Measurements from ENCODE around the gene RPL41.
A peak's percentile ranks its signal among the peaks of the same experiment; 100 is the strongest.
"Not testable (repeated sequence)": the region's sequence is repeated elsewhere in the genome, so short reads cannot be mapped to it uniquely, and the experiment has no call there.

The RPL41 gene

DNA sequence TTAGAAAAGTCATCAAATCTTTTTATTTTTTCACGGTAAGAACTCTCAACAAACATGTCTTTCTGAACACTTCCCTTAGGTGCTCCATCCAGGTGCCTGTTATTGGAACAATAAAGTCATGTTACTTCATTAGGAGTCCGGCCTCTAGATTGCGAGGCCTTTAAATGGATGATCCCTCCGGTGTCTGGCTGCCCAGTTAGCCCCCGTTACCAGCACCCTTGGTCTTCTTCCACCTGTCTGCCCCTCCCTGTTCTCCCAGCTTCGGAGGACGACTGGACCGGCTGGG lies 12.7 kb upstream of the RPL41 start:
- DNase-seq, result no peak

- peak; percentile 99 for DNase-seq
Measured at GRCh38 chr12:56104109-56104814, 12.2 kb upstream of the RPL41 start, which contains the start of gene PA2G4. Gene PA2G4, plus strand, starts transcription at chr12:56104559. Its CDS starts 179 bp downstream, at chr12:56104738.

GRCh38 chr12:56104815-56105608 lies 11.4 kb upstream of the RPL41 start:
- DNase-seq, result no peak

- DNase-seq, result no peak
Measured at GRCh38 chr12:56105609-56105902, 10.9 kb upstream of the RPL41 start.

- no peak for DNase-seq
Measured at GRCh38 chr12:56107242-56107641, 9.2 kb upstream of the RPL41 start.

DNA sequence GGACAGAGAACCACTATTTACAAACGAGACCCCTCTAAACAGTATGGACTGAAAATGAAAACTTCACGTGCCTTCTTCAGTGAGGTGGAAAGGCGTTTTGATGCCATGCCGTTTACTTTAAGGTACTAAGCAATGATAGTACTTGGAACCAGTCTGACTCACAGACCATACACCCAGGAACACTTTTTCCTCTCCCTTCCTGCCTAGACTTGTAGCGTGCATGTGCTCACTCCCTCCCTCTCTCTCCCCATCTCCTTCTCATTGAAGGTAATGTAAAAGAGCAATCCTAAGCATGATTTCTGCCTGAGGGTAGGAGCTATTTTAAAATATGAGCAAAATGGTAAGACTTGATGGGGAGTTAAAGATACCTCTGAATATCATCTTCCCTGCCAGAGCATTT lies 5.9 kb upstream of the RPL41 start:
- DNase-seq, result no peak

GRCh38 chr12:56114084-56114483 lies 2.3 kb upstream of the RPL41 start:
- no peak for DNase-seq

DNA sequence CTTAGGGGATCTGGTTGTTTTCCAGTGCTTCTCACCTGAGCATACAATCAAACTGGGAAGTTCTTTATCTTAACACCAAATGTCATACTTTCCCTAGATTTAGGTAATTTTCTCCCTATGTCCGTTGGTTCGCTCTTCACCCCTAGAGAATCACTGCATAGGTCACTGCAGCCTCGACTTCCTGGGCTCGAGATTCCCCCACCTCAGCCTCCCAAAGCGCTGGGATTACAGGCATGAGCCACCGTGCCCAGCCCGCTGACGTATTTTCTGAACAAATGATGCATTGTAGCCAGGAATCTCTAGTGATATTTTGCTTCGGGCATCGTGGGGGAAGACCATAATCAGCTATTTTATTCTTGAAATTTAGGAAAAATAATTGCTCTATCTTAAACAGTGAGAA lies 1.1 kb upstream of the RPL41 start:
- peak; percentile 46 for DNase-seq

GRCh38 chr12:56117082-56117706 lies 761 bp downstream of the RPL41 start:
- DNase-seq, result not testable (repeated sequence)

DNA sequence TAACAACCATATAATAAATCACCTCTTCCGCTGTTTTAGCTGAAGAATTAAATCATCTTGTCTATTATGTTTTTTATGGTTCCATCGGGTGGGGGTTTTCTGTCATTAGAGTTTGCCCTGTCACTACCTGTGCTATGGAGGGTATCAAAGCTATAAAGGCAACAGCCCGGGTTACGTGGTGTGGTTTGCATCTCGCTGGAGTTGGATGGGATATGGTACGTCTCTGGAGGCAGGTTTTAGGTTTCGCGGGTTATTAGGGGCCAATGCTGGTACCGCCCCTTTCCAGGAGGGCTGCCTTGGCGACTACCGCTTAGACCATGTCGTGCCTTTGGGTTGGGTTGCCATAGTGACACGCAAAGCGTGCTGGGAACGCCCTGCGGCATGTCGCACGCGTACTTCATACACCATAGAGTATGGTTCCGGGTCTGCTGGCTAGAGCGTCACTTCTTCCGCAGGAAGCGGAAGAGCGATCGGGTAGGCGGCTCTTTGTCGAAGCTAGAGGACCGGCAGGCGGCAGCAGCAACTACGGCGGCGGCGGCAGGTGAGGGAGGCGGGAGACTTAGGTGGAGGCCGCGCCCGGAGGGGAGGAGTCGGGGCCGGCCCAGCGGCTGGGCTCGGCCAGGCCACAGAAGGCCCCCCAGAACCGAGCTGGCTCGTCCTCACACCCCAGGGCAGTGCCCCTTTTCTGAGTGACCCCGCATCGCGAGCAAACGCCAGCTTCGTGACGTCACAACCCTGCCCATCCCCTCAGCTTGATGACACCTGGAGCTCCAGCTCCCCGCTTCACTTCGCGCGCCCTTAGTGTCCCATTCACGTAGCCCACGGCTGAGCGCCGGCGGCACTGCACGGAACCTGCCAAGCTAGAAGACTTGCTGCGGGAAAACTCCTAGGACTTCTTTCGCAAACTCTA lies 1.6 kb downstream of the RPL41 start, which contains the start of gene ZC3H10:
ZC3H10 (plus strand) TSS at position 489 of the 910 bp plus-strand sequence. CDS start 2,297 bp downstream, outside the sequence.
- peak; percentile 99 for DNase-seq

DNA sequence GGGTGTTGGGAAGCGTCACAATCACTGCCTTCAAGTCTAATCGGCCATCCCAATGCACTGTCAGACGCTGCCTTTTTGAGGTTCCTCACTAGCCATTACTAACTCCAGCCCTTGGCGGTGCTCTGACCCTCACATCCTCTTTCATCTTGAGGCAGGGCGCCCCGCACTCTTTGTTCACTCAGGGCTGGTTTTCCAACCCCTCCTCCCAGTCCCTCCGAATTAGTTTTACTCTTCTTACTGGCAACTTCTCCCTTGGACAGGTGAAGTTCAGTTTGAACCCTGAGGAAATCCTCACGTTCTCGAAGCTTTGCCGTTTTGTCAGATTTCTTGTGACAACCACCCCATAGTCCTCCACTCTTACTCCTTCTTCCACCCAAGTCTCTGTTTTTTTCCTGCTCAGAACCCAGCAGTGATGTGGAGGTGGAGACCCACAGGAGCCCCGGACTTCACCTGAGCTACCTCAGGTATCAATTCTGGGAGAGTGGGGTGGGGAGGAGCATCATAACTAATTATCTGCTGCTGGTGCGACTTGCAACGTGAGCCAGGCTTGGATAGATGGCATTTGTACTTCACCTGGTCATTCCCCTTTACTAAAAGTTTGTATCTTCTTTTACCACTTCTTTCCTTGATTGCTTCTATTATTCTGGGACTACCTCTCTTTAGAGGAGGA lies 2.4 kb downstream of the RPL41 start:
- no peak for DNase-seq

DNA sequence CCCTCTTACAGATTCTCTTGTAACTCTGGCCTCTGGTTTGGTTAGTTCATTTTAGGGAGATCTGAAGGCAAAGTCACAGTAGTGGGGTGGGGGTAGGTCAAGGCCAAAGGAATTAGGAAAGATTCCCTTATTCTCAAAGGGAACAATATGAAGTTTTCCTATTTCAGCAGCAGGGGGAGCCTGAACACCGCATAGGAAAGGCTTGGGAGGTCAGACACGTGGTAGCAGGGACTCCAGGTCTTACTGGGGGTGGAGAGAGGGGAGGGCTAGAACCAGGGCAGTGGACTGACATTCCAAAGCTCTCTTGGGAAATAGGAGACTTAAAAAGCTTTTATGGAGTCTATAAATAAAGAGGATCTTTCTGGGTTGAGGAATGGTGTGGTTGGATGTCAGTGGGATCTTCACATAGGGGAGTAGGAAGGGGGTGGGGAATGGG lies 2.9 kb downstream of the RPL41 start:
- peak; percentile 89 for DNase-seq

DNA sequence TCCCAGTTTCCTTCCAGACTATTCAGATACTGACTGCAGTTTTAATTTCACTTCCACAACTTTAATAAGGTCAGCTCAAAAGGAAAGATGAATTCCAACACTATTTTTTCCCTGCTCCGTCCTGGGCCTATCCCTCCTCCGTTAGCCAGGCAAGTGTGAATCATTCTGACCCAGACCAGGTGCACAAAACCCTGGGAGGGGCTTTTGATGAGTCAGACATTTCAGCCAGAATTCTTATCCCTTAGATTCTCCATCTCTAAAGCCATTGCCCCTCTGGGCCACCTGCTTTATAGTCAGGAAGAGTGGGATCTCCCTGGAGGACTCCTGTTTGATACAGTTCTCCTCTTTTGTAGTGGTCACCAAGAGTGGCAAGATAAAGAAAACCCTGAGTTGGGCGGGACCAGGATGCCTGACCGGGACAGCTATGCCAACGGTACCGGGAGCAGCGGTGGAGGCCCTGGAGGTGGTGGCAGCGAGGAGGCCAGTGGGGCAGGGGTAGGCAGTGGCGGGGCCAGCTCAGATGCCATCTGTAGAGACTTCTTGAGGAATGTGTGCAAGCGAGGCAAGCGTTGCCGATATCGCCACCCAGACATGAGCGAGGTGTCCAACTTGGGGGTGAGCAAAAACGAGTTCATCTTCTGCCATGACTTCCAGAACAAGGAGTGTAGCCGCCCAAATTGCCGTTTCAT lies 3.9 kb downstream of the RPL41 start:
- DNase-seq, result no peak

GRCh38 chr12:56121204-56121870 lies 4.9 kb downstream of the RPL41 start:
- no peak for DNase-seq

- DNase-seq, result no peak
Measured at GRCh38 chr12:56122637-56123036, 6.2 kb downstream of the RPL41 start.

DNA sequence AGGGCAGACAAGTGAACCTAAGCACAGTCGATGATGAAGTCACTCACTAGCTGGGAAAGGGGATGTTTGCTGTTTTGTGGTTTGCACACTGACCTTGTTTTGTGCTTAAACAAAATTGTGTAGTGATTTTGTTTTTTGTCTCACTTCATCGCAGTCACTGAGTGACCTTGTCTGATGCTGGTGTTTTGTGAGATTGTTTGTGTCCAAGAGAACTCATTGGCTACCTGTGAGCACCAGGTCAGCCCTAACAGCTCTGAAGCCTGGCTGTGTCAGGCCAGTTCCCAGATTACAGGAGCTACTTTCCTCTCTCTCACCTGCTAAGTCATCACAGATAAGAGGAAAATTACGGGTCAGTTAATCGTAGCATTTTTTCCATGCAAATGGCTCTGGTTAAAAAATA lies 7.7 kb downstream of the RPL41 start:
- no peak for DNase-seq

- no peak for DNase-seq
Measured at GRCh38 chr12:56126732-56127239, 10.4 kb downstream of the RPL41 start.

DNA sequence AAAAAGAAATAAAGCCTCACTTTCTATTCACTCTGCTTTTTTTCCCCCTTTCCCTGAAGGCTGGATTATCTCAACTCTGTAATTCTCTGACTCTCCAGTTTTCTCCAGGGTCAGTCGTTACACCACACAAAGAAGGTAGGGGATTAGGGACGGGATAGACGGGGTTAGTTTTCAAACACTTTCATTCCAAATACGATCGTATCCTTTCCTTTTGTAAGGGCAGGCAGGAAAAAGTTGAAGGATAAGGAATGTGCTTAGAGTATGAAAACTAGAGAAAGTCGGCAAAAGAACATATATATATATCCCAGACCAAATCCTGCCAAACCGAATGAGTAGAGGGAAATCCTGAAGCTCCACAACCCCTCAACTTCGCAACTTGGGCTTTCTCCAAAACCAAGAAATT lies 11.1 kb downstream of the RPL41 start:
- no peak for DNase-seq

DNA sequence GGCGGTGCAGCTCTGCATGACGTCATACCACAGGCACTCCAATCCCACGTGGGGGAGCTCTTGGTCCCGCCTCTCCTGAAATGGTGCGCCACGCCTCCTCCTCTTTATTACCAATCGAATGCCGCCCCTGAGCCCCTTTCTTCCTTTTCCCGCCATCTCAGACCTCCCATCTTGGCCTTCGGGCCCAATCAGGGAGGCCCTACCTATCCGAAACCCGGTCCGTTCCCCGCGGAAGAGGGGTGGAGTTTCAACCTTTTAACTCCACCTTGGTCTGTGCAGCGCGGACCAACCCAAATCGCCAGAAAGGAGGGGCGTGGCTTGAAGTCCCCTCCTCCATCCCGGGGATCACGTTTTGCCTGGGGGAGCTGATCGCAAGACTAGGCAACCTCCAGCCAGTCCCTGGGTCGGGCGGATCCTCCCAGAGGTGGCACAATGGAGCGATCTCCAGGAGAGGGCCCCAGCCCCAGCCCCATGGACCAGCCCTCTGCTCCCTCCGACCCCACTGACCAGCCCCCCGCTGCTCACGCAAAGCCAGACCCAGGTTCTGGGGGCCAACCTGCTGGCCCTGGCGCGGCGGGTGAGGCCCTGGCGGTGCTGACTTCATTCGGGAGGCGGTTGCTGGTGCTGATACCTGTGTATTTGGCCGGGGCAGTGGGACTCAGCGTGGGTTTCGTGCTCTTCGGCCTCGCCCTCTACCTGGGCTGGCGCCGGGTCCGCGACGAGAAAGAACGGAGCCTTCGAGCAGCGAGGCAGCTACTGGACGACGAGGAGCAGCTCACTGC lies 11.6 kb downstream of the RPL41 start, which contains the start of gene ESYT1:
ESYT1 (plus strand) TSS at position 380 of the 782 bp plus-strand sequence; CDS start at position 433, 53 bp downstream.
- DNase-seq, result peak; percentile 99

GRCh38 chr12:56128670-56129205 lies 12.3 kb downstream of the RPL41 start:
- DNase-seq, result peak; percentile 62
